Panc1 (cell line): ENCODE measurements around the gene MCRIP2. TPM values are rescaled to one million over a fixed set of nuclear protein-coding genes. Genes with fewer than 3 reads are reported as not detected.
A peak's percentile ranks its signal among the peaks of the same experiment; 100 is the strongest.

Source experiments
- ATAC-seq: fragments of 200-7000 bp; cut with Tn5 transposase; 2 replicates; pipeline ENCODE4 v1.9.1; 2020; ENCODE audit warnings: mild to moderate bottlenecking, moderate library complexity
- BruUV-seq: library from RNA; stranded (reverse); fragments of 400-500 nt; replicated peaks from 2 replicates; lab custom pipeline; 2021; lab: Mats Ljungman, UMichigan
- CTCF ChIA-PET: fragments of 300-600 bp; sonication (Branson Sonifier 250); formaldehyde crosslinking; loops from one replicate; lab custom pipeline; 2022; ENCODE audit warnings: antibody characterized with exemption; lab: Charles Lee
- POLR2A ChIA-PET: fragments of 300-600 bp; sonication (Branson Sonifier 250); formaldehyde crosslinking; loops from one replicate; lab custom pipeline; 2022; ENCODE audit warnings: antibody characterized with exemption; lab: Charles Lee
- DNase-seq: peaks from one replicate; pipeline ENCODE4 v3.0.0-alpha.2; 2010; ENCODE audit warnings: low read depth, low spot score
- H3K27ac ChIP-seq: 2 replicates; pipeline ENCODE4 v1.5.1; 2011; ENCODE audit warnings: mild to moderate bottlenecking, low read length, inconsistent platforms
- H3K27me3 ChIP-seq: fragments of 200-500 bp; sonication (Bioruptor generic); 2 replicates; pipeline ENCODE4 v1.6.0; 2014; ENCODE audit warnings: low read length, inconsistent platforms; ENCODE audit not compliant: control insufficient read depth, insufficient read depth
- H3K36me3 ChIP-seq: fragments of 200-500 bp; sonication (Bioruptor generic); 2 replicates; pipeline ENCODE4 v1.5.1; 2014; ENCODE audit warnings: inconsistent platforms, mild to moderate bottlenecking, low read length, moderate library complexity; ENCODE audit not compliant: control insufficient read depth, insufficient read depth
- H3K4me1 ChIP-seq: 2 replicates; pipeline ENCODE4 v1.5.1; 2011; ENCODE audit warnings: inconsistent platforms, mild to moderate bottlenecking, low read length, moderate library complexity; ENCODE audit not compliant: control insufficient read depth, insufficient read depth
- H3K4me3 ChIP-seq, 2 experiments: 2 replicates each; pipeline ENCODE4 v1.5.1; 2011 to 2012; ENCODE audit warnings: low read depth in 2 of 2, low read length in 2 of 2, mild to moderate bottlenecking in 2 of 2, inconsistent platforms in 1 of 2, moderate library complexity in 1 of 2
- H3K9me3 ChIP-seq: fragments of 200-500 bp; sonication (Bioruptor generic); 2 replicates; pipeline ENCODE4 v1.5.1; 2014; ENCODE audit warnings: low read depth, mild to moderate bottlenecking, inconsistent platforms, low read length, moderate library complexity; ENCODE audit not compliant: control insufficient read depth, insufficient read depth
- POLR2AphosphoS5 ChIP-seq: IDR thresholded peaks from 2 replicates; pipeline ENCODE4 v1.6.1; 2012; ENCODE audit warnings: mild to moderate bottlenecking, low read depth, low read length, moderate library complexity
- SIN3A ChIP-seq: IDR thresholded peaks from 2 replicates; pipeline ENCODE4 v1.6.1; 2012; ENCODE audit warnings: low read depth, mild to moderate bottlenecking, low read length, moderate library complexity, borderline replicate concordance; ENCODE audit not compliant: insufficient read depth
- TCF7L2 ChIP-seq: IDR thresholded peaks from 2 replicates; pipeline ENCODE4 v1.6.1; 2011; ENCODE audit warnings: mild to moderate bottlenecking, low read depth, low read length, inconsistent platforms
- in situ Hi-C: cut with HindIII; loops from 2 replicates; pipeline ENCODE4 v1.10.0; 2016; ENCODE audit warnings: low sequenced_read_pairs, low pct_unique_long_range_greater_than_20kb
- intact Hi-C: fragments of 100-400 bp; cut with micrococcal nuclease; formaldehyde crosslinking; loops from one replicate; pipeline ENCODE4 v1.10.0; 2022; ENCODE audit not compliant: unreplicated experiment
- total RNA-seq: library from RNA; stranded (reverse); gene quantifications from one replicate; pipeline ENCODE4 v1.2.1, GENCODE V29; 2021; ENCODE audit not compliant: unreplicated experiment
- TF ChIP-seq, protein P1 (sequence below): fragments of 450-650 bp; IDR thresholded peaks from 2 replicates; pipeline ENCODE4 v1.5.1; 2017; ENCODE audit warnings: mild to moderate bottlenecking
- TF ChIP-seq, protein P2 (sequence below), 2 experiments: IDR thresholded peaks; 2 replicates each; pipeline ENCODE4 v1.6.1; 2011 to 2012; ENCODE audit warnings: low read depth in 2 of 2, control low read depth in 1 of 2, low read length in 1 of 2, mild to moderate bottlenecking in 1 of 2, moderate library complexity in 1 of 2; ENCODE audit not compliant: insufficient read depth in 1 of 2

MCRIP2 gene
- total RNA-seq, 1 experiment from 2014 or later, result 91.6 TPM

DNA sequence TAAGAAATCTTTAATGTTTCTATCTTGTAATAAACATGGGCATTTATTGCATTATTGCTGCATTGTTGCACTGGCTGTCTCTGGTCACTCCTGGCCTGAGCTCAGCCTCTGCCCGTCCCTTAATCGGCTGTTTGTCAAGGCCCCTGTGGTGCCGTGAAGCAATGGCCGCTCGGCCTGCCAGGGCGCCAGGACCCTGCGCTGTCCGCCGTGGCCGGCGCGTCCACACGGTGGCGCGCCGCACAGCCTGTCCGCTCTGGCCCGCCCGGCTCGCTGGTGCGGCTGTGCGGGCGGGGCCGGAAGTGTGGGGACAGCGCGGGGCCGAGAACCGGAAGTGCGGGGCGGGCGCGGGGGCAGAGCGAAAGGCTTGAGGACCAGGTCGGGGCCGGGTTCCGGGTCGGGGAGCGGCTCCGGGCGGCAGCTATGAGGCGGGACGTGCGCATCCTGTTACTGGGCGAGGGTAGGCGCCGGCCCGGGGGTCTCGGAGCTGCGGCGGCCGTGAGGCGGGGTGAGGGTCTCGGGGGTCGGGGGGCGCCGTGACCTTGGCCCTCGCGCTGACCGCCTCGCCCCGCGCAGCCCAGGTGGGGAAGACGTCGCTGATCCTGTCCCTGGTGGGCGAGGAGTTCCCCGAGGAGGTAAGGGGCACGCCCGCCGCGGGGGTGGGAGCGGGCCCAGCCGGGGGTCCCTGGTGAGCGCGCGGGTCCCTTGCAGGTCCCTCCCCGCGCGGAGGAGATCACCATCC is 26.3 kb downstream of the MCRIP2 start, which contains the start of gene RHOT2:
RHOT2 (plus strand) TSS at position 353 of the 739 bp plus-strand sequence; CDS start at position 421, 68 bp downstream.
- TF ChIP-seq, protein P1, sequence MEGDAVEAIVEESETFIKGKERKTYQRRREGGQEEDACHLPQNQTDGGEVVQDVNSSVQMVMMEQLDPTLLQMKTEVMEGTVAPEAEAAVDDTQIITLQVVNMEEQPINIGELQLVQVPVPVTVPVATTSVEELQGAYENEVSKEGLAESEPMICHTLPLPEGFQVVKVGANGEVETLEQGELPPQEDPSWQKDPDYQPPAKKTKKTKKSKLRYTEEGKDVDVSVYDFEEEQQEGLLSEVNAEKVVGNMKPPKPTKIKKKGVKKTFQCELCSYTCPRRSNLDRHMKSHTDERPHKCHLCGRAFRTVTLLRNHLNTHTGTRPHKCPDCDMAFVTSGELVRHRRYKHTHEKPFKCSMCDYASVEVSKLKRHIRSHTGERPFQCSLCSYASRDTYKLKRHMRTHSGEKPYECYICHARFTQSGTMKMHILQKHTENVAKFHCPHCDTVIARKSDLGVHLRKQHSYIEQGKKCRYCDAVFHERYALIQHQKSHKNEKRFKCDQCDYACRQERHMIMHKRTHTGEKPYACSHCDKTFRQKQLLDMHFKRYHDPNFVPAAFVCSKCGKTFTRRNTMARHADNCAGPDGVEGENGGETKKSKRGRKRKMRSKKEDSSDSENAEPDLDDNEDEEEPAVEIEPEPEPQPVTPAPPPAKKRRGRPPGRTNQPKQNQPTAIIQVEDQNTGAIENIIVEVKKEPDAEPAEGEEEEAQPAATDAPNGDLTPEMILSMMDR, result peak; percentile 99
- TF ChIP-seq, protein P2, sequence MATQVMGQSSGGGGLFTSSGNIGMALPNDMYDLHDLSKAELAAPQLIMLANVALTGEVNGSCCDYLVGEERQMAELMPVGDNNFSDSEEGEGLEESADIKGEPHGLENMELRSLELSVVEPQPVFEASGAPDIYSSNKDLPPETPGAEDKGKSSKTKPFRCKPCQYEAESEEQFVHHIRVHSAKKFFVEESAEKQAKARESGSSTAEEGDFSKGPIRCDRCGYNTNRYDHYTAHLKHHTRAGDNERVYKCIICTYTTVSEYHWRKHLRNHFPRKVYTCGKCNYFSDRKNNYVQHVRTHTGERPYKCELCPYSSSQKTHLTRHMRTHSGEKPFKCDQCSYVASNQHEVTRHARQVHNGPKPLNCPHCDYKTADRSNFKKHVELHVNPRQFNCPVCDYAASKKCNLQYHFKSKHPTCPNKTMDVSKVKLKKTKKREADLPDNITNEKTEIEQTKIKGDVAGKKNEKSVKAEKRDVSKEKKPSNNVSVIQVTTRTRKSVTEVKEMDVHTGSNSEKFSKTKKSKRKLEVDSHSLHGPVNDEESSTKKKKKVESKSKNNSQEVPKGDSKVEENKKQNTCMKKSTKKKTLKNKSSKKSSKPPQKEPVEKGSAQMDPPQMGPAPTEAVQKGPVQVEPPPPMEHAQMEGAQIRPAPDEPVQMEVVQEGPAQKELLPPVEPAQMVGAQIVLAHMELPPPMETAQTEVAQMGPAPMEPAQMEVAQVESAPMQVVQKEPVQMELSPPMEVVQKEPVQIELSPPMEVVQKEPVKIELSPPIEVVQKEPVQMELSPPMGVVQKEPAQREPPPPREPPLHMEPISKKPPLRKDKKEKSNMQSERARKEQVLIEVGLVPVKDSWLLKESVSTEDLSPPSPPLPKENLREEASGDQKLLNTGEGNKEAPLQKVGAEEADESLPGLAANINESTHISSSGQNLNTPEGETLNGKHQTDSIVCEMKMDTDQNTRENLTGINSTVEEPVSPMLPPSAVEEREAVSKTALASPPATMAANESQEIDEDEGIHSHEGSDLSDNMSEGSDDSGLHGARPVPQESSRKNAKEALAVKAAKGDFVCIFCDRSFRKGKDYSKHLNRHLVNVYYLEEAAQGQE (IDR thresholded peaks at IDR 0.05; ENCODE audit: insufficient read depth in 1 of 2, low read depth in 2 of 2, low read length in 1 of 2), result peak in 1 of 2 experiments; percentile 46; a peak in 1 of 4 replicates
- TF ChIP-seq POLR2AphosphoS5 (peak; percentile 66), SIN3A (peak; percentile 76; the same call in 1 of the 2 replicates), TCF7L2 (no peak)
- ChIA-PET CTCF (interaction anchor here (0.5 to 1.3 kb wide), 3 partner anchors 13 to 1037 kb away, joined by 3 to 6 read pairs (median 6); no protein-coding TSS in a partner anchor), POLR2A (no interaction called here)
- Histone ChIP-seq H3K9me3 (no peaks in the 10 kb centered on the region), H3K27ac (peak within 1 kb of the TSS; percentile 91), H3K4me3 (peak within 1 kb of the TSS; percentile 81 to 87), H3K36me3 (peaks cover 3% of the 10 kb centered on the region; the same call in 1 of the 2 replicates), H3K27me3 (no peaks in the 10 kb centered on the region), H3K4me1 (peaks cover 10% of the 10 kb centered on the region)
- DNase-seq, result no peak
- peak; percentile 94 for ATAC-seq
- intact Hi-C loops, result no loop called here
- BruUV-seq, result no TSS peak
- in situ Hi-C loops, result no loop called here

DNA sequence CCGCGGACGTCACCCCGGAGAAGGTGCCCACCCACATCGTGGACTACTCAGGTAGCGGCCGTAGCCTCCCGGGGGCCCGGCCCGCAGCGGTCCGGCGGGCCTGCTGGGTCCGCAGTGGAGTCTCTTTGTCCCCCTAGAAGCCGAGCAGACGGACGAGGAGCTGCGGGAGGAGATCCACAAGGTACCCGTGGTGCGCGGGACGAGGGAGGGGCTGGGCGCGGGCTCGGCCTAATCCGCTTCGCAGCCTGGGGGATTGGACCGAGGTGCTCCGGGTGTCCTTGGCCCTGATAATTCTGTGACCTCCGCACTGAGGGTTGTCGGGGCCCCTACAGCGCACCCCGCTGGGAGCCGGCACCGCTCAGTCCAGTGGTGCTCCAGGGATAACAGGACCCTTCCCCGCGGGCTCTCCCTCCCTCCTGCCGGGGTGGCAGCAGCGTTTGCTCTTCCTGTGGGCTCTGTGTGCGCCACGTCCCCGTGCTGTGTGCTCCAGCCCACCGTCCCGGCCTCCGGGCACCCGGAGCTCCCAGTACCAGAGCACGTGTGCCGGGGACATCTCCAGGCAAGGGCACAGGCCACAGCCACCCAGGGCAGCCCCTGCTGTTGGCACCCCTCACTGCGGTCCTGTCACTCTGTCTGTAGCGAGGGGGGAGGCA is 27.0 kb downstream of the MCRIP2 start:
- BruUV-seq, result no TSS peak
- ChIA-PET CTCF (interaction anchor here (1.3 kb wide), 1 partner anchor 13 kb away, joined by 3 read pairs; no protein-coding TSS in a partner anchor), POLR2A (no interaction called here)
- intact Hi-C loops, result no loop called here
- Histone ChIP-seq H3K4me3 (peak overlapping the region; percentile 81 to 87), H3K4me1 (peaks cover 12% of the 10 kb centered on the region), H3K27me3 (no peaks in the 10 kb centered on the region), H3K27ac (peak overlapping the region; percentile 91), H3K36me3 (peaks cover 3% of the 10 kb centered on the region; the same call in 1 of the 2 replicates), H3K9me3 (no peaks in the 10 kb centered on the region)
- in situ Hi-C loops, result no loop called here
- DNase-seq (no peak), ATAC-seq (peak; percentile 5)
- TF ChIP-seq, protein P2 (IDR thresholded peaks at IDR 0.05; ENCODE audit: insufficient read depth in 1 of 2, low read depth in 2 of 2, low read length in 1 of 2), result no peak
- TF ChIP-seq TCF7L2 (no peak), POLR2AphosphoS5 (no peak)
